Transverse colon (tissue), 4 donors: Measurements from ENCODE around the gene PDZD2.

ENCODE experiments used
- EP300 ChIP-seq: sonication (generic); formaldehyde crosslinking; IDR thresholded peaks from one replicate; pipeline ENCODE4 v1.6.1; 2017; ENCODE audit warnings: antibody characterized with exemption, low read depth
- POLR2A ChIP-seq: fragments of 450-650 bp; IDR thresholded peaks from one replicate; pipeline ENCODE4 v1.6.1; 2016; ENCODE audit warnings: antibody characterized with exemption, mild to moderate bottlenecking, moderate library complexity
- POLR2AphosphoS5 ChIP-seq, 3 donors: sonication (generic); formaldehyde crosslinking; IDR thresholded peaks; one replicate each; pipeline ENCODE4 v1.6.1; 2016; ENCODE audit warnings: antibody characterized with exemption in 3 of 3
- TF ChIP-seq, protein P1 (sequence below), 5 experiments: fragments of 200-600 bp in 3 of 5; fragments of 450-650 bp in 2 of 5; sonication (generic) in 3 of 5; IDR thresholded peaks; 1 replicate in 2 of 5; 2 replicates in 3 of 5; pipeline ENCODE4 v1.5.1; 2016 to 2017; ENCODE audit warnings: antibody characterized with exemption in 5 of 5, inconsistent platforms in 3 of 5, mild to moderate bottlenecking in 2 of 5, moderate library complexity in 1 of 5

DNA sequence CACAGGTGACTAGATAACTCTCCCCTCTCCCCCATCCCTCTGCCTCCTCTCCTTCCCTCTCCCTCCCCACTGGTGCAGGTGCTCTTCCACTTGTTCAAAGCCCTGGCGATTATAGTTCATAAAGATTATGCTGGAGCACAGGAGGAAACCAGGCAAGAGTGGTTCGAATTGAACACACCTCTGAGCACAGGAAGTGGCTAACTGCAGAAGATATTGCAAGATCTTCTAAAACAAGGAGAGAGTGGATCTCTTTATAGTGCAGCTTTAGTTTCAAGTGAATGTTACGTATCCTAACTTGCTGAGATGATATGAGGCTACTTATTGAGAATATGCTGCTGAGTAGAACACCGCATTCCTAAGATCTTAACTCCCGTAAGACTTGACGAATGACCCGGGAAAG is 356.8 kb downstream of the PDZD2 start:
- no peak for TF ChIP-seq POLR2A
- no peak for TF ChIP-seq EP300
- TF ChIP-seq, protein P1, sequence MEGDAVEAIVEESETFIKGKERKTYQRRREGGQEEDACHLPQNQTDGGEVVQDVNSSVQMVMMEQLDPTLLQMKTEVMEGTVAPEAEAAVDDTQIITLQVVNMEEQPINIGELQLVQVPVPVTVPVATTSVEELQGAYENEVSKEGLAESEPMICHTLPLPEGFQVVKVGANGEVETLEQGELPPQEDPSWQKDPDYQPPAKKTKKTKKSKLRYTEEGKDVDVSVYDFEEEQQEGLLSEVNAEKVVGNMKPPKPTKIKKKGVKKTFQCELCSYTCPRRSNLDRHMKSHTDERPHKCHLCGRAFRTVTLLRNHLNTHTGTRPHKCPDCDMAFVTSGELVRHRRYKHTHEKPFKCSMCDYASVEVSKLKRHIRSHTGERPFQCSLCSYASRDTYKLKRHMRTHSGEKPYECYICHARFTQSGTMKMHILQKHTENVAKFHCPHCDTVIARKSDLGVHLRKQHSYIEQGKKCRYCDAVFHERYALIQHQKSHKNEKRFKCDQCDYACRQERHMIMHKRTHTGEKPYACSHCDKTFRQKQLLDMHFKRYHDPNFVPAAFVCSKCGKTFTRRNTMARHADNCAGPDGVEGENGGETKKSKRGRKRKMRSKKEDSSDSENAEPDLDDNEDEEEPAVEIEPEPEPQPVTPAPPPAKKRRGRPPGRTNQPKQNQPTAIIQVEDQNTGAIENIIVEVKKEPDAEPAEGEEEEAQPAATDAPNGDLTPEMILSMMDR (IDR thresholded peaks at IDR 0.05), result no peak
- TF ChIP-seq POLR2AphosphoS5 (IDR thresholded peaks at IDR 0.05), result no peak
